Measurements from ENCODE around the gene POLR3B. TPM values are rescaled to one million over a fixed set of nuclear protein-coding genes. Genes with fewer than 3 reads are reported as not detected.

The POLR3B gene
- polyA plus RNA-seq, 12 donors: 8.2 to 15.2 (median 14.3) TPM; not detected in 1

GRCh38 chr12:106409878-106410277 is 52.3 kb downstream of the POLR3B start:
- no peak for DNase-seq

GRCh38 chr12:106412563-106412962 is 55.0 kb downstream of the POLR3B start:
- DNase-seq: no peak

GRCh38 chr12:106415134-106415533 is 57.6 kb downstream of the POLR3B start:
- DNase-seq: no peak

- no peak for DNase-seq
Observed at GRCh38 chr12:106416273-106416672, 58.7 kb downstream of the POLR3B start.

- DNase-seq: no peak
Observed at GRCh38 chr12:106417926-106418910, 60.7 kb downstream of the POLR3B start.

GRCh38 chr12:106418970-106419369 is 61.4 kb downstream of the POLR3B start:
- no peak for DNase-seq

- DNase-seq: no peak
Observed at GRCh38 chr12:106423291-106423690, 65.7 kb downstream of the POLR3B start.

- DNase-seq: no peak
Observed at GRCh38 chr12:106425061-106425702, 67.6 kb downstream of the POLR3B start.

GRCh38 chr12:106427917-106428316 is 70.4 kb downstream of the POLR3B start:
- no peak for DNase-seq

GRCh38 chr12:106428384-106428783 is 70.8 kb downstream of the POLR3B start:
- peak; percentile 70 for DNase-seq

GRCh38 chr12:106429043-106429552 is 71.5 kb downstream of the POLR3B start:
- no peak for DNase-seq

- DNase-seq: no peak
Observed at GRCh38 chr12:106429636-106430035, 72.1 kb downstream of the POLR3B start.

- DNase-seq: no peak
Observed at GRCh38 chr12:106431839-106432411, 74.4 kb downstream of the POLR3B start.

GRCh38 chr12:106433055-106433454 is 75.5 kb downstream of the POLR3B start:
- DNase-seq: no peak

- DNase-seq: no peak
Observed at GRCh38 chr12:106434526-106434925, 77.0 kb downstream of the POLR3B start.

- DNase-seq: no peak
Observed at GRCh38 chr12:106436164-106436563, 78.6 kb downstream of the POLR3B start.

GRCh38 chr12:106442575-106442974 is 85.0 kb downstream of the POLR3B start:
- DNase-seq: no peak

GRCh38 chr12:106445053-106445452 is 87.5 kb downstream of the POLR3B start:
- no peak for DNase-seq

- no peak for DNase-seq
Observed at GRCh38 chr12:106445959-106446358, 88.4 kb downstream of the POLR3B start.

- DNase-seq: no peak
Observed at GRCh38 chr12:106446419-106447092, 89.0 kb downstream of the POLR3B start.

- no peak for DNase-seq
Observed at GRCh38 chr12:106452309-106452708, 94.8 kb downstream of the POLR3B start.

GRCh38 chr12:106455111-106455510 is 97.6 kb downstream of the POLR3B start:
- no peak for DNase-seq

All from muscle of arm (tissue), 12 donors.